ENCODE measurements around the gene N4BP2L2.

DNA sequence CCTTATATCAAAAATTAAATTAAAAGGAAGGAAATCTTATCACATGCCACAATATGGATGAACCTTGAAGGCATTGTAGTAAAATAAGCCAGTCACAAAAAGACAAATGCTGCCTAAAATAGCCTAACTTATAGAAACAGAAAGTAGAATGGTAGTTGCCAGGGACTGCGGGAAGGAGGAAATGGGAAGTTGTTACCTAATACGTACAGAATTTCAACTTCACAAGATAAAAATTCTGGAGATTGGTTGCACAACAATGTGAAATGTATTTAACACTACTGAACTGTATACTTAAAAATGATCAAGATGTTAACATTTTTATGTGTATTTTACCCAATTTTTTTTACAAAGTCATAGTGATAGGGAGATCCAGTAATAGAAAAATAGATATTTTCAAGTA, 10.2 kb upstream of the N4BP2L2 start:
- TF ChIP-seq, protein P1, sequence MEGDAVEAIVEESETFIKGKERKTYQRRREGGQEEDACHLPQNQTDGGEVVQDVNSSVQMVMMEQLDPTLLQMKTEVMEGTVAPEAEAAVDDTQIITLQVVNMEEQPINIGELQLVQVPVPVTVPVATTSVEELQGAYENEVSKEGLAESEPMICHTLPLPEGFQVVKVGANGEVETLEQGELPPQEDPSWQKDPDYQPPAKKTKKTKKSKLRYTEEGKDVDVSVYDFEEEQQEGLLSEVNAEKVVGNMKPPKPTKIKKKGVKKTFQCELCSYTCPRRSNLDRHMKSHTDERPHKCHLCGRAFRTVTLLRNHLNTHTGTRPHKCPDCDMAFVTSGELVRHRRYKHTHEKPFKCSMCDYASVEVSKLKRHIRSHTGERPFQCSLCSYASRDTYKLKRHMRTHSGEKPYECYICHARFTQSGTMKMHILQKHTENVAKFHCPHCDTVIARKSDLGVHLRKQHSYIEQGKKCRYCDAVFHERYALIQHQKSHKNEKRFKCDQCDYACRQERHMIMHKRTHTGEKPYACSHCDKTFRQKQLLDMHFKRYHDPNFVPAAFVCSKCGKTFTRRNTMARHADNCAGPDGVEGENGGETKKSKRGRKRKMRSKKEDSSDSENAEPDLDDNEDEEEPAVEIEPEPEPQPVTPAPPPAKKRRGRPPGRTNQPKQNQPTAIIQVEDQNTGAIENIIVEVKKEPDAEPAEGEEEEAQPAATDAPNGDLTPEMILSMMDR (conservative IDR thresholded peaks at IDR 0.05; ENCODE audit: low read depth, low read length) = no peak
- TF ChIP-seq MAFK (IDR thresholded peaks at IDR 0.05; ENCODE audit: low read depth, low read length) = no peak
- TF ChIP-seq RAD21 (IDR thresholded peaks at IDR 0.05; ENCODE audit: low read length) = no peak
- TF ChIP-seq POLR2A (IDR thresholded peaks at IDR 0.05; ENCODE audit: low read depth, low read length) = no peak
- TF ChIP-seq, protein P2, sequence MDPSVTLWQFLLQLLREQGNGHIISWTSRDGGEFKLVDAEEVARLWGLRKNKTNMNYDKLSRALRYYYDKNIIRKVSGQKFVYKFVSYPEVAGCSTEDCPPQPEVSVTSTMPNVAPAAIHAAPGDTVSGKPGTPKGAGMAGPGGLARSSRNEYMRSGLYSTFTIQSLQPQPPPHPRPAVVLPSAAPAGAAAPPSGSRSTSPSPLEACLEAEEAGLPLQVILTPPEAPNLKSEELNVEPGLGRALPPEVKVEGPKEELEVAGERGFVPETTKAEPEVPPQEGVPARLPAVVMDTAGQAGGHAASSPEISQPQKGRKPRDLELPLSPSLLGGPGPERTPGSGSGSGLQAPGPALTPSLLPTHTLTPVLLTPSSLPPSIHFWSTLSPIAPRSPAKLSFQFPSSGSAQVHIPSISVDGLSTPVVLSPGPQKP (IDR thresholded peaks at IDR 0.05; ENCODE audit: borderline replicate concordance, low read depth, low read length) = no peak

All from IMR-90 (cell line).